Gastrocnemius medialis (tissue), 4 donors: ENCODE data around the gene ZYX. TPM values are rescaled to one million over a fixed set of nuclear protein-coding genes. Genes with fewer than 3 reads are reported as not detected.

ENCODE experiments used
- ATAC-seq, 2 donors: fragments of 150-250 bp; one replicate each; pipeline ENCODE4 v1.9.1; 2016
- DNase-seq, 2 donors: peaks; one replicate each; pipeline ENCODE4 v3.0.0-alpha.2; 2019
- H3K27ac ChIP-seq, 4 donors: fragments of 200-600 bp; sonication (generic); 1 replicate in 1 of 4; 2 replicates in 3 of 4; pipeline ENCODE4 v1.5.1; 2016 to 2018; ENCODE audit warnings: mild to moderate bottlenecking in 2 of 4, moderate library complexity in 1 of 4
- H3K27me3 ChIP-seq, 3 donors: fragments of 200-600 bp; sonication (generic) in 2 of 3; 1 replicate in 1 of 3; 2 replicates in 2 of 3; pipeline versions ENCODE4 v1.5.1 to v1.6.0; 2016 to 2019; ENCODE audit warnings: mild to moderate bottlenecking in 1 of 3, moderate library complexity in 1 of 3
- H3K36me3 ChIP-seq, 2 donors: fragments of 200-600 bp; sonication (generic) in 1 of 2; one replicate each; pipeline ENCODE4 v1.5.1; 2017 to 2018
- H3K4me1 ChIP-seq, 2 donors: fragments of 200-600 bp; sonication (generic) in 1 of 2; one replicate each; pipeline ENCODE4 v1.5.1; 2016 to 2017; ENCODE audit warnings: mild to moderate bottlenecking in 2 of 2
- H3K4me3 ChIP-seq, 4 donors: fragments of 200-600 bp; sonication (generic) in 3 of 4; 1 replicate in 1 of 4; 2 replicates in 3 of 4; pipeline ENCODE4 v1.5.1; 2016 to 2019; ENCODE audit warnings: mild to moderate bottlenecking in 2 of 4
- H3K9me3 ChIP-seq, 3 donors: fragments of 200-600 bp; sonication (generic) in 2 of 3; 1 replicate in 1 of 3; 2 replicates in 2 of 3; pipeline ENCODE4 v1.5.1; 2016 to 2019
- CTCF ChIP-seq, 5 experiments: fragments of 450-650 bp in 3 of 5; fragments of 200-600 bp in 2 of 5; sonication (generic) in 2 of 5; IDR thresholded peaks in 4 of 5; conservative IDR thresholded peaks in 1 of 5; 1 replicate in 4 of 5; 2 replicates in 1 of 5; pipeline ENCODE4 v1.5.1; 2016 to 2019; ENCODE audit warnings: antibody characterized with exemption in 5 of 5, mild to moderate bottlenecking in 3 of 5, moderate library complexity in 3 of 5
- POLR2A ChIP-seq, 2 donors: fragments of 450-650 bp; IDR thresholded peaks; one replicate each; pipeline ENCODE4 v1.6.1; 2017; ENCODE audit warnings: antibody characterized with exemption in 2 of 2, mild to moderate bottlenecking in 2 of 2, moderate library complexity in 2 of 2
- in situ Hi-C, 4 donors: fragments of 200-750 bp; cut with MboI; loops; one replicate each; pipeline versions ENCODE4 v1.15.0 to v1.8.0; 2017; ENCODE audit warnings: low sequenced_read_pairs in 4 of 4
- intact Hi-C: fragments of 100-400 bp; cut with DNase I; formaldehyde crosslinking; loops from one replicate; pipeline ENCODE4 v1.15.1; 2023; ENCODE audit warnings: low total_unique reads
- total RNA-seq, 4 donors: library from RNA; depleted of rRNA; stranded (reverse); fragments of >200 nt; gene quantifications; one replicate each; pipeline versions ENCODE4 v1.1.0 to v1.2.3, GENCODE V29; 2016

The ZYX gene
- total RNA-seq, 4 donors from 2014 or later: 27.1 to 81.8 (median 43.2) TPM

GRCh38 chr7:143415742-143416397 lies 34.7 kb downstream of the ZYX start:
- H3K27me3 ChIP-seq: no peaks in the 10 kb centered on the region
- no peak overlapping the region for H3K4me3 ChIP-seq
- no peaks in the 10 kb centered on the region for H3K36me3 ChIP-seq
- intact Hi-C loops: loop anchor here (2.0 to 5.0 kb wide), 2 partner anchors 35 to 174 kb away; partner anchors contain the start of gene ZYX
- no peak for DNase-seq
- ATAC-seq: no peak
- in situ Hi-C loops: loop anchor here in 1 of 4 donors (10.0 to 25.0 kb wide), 2 partner anchors 171 to 404 kb away; no protein-coding TSS in a partner anchor
- no peak for TF ChIP-seq POLR2A (IDR thresholded peaks at IDR 0.05)
- TF ChIP-seq CTCF (IDR thresholded peaks at IDR 0.05 in 4 of 5, conservative IDR thresholded peaks at IDR 0.05 in 1 of 5): no peak
- no peaks in the 10 kb centered on the region for H3K9me3 ChIP-seq
- H3K27ac ChIP-seq: no peak overlapping the region
- H3K4me1 ChIP-seq: no peaks in the 10 kb centered on the region

- H3K27ac ChIP-seq: no peak overlapping the region
- H3K27me3 ChIP-seq: no peaks in the 10 kb centered on the region
- no peaks in the 10 kb centered on the region for H3K9me3 ChIP-seq
- no peaks in the 10 kb centered on the region for H3K36me3 ChIP-seq
- intact Hi-C loops (loop anchor here (5.0 kb wide), 1 partner anchor 174 kb away; no protein-coding TSS in a partner anchor), in situ Hi-C loops (loop anchor here in 1 of 4 donors (10.0 to 25.0 kb wide), 2 partner anchors 172 to 404 kb away; no protein-coding TSS in a partner anchor)
- no peak overlapping the region for H3K4me3 ChIP-seq
- TF ChIP-seq POLR2A (IDR thresholded peaks at IDR 0.05) (no peak), CTCF (IDR thresholded peaks at IDR 0.05 in 4 of 5, conservative IDR thresholded peaks at IDR 0.05 in 1 of 5) (peak; percentile 67 to 84 (median 80))
- H3K4me1 ChIP-seq: no peaks in the 10 kb centered on the region
- ATAC-seq (peak; percentile 54 to 70), DNase-seq (no peak)
These were observed 35.5 kb downstream of the ZYX start for GRCh38 chr7:143416565-143417149.

- no peaks in the 10 kb centered on the region for H3K9me3 ChIP-seq
- H3K4me3 ChIP-seq: no peak overlapping the region
- no peak for ATAC-seq
- DNase-seq: no peak
- H3K4me1 ChIP-seq: no peaks in the 10 kb centered on the region
- no peak for TF ChIP-seq CTCF (IDR thresholded peaks at IDR 0.05 in 4 of 5, conservative IDR thresholded peaks at IDR 0.05 in 1 of 5)
- no peak for TF ChIP-seq POLR2A (IDR thresholded peaks at IDR 0.05)
- intact Hi-C loops (loop anchor here (5.0 kb wide), 1 partner anchor 176 kb away; no protein-coding TSS in a partner anchor), in situ Hi-C loops (loop anchor here in 1 of 4 donors (10.0 to 25.0 kb wide), 2 partner anchors 173 to 406 kb away; no protein-coding TSS in a partner anchor)
- H3K36me3 ChIP-seq: no peaks in the 10 kb centered on the region
- H3K27me3 ChIP-seq: no peaks in the 10 kb centered on the region
- no peak overlapping the region for H3K27ac ChIP-seq
These were observed 36.7 kb downstream of the ZYX start for GRCh38 chr7:143417734-143418383.

GRCh38 chr7:143418681-143419458 lies 37.7 kb downstream of the ZYX start:
- Histone ChIP-seq H3K9me3 (no peaks in the 10 kb centered on the region), H3K36me3 (no peaks in the 10 kb centered on the region), H3K27ac (no peak overlapping the region), H3K4me1 (no peaks in the 10 kb centered on the region), H3K27me3 (no peaks in the 10 kb centered on the region), H3K4me3 (no peak overlapping the region)
- TF ChIP-seq POLR2A (IDR thresholded peaks at IDR 0.05): no peak
- no peak for TF ChIP-seq CTCF (IDR thresholded peaks at IDR 0.05 in 4 of 5, conservative IDR thresholded peaks at IDR 0.05 in 1 of 5)
- intact Hi-C loops: loop anchor here (5.0 kb wide), 1 partner anchor 177 kb away; no protein-coding TSS in a partner anchor
- DNase-seq (no peak), ATAC-seq (peak in 1 of 2 donors; percentile 16)
- in situ Hi-C loops: loop anchor here in 1 of 4 donors (10.0 to 25.0 kb wide), 2 partner anchors 174 to 407 kb away; no protein-coding TSS in a partner anchor
